ENCODE measurements around the gene KIF1C.

KIF1C gene

DNA sequence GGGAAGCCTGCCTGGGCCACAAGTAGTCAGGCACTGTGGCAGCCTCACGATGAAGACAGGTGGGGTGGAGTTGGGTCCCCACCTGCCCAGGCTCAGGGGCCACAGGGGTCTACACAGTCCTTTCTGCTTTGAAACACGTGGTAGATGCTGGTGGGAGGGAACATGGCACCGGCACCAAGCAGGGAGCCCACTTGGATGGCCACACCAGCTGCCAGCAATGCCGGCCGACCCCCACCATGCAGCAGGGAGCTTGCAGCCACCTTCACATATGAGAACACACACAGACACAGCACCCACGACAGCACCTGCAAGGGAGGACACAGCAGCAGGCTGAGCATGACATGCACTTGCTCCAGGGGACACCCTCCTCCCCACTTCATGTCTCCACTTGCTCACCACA is 35.1 kb downstream of the KIF1C start:
- H3K36me3 ChIP-seq (ENCODE audit: control insufficient read depth, insufficient read depth, low read length), result no peaks in the 10 kb centered on the region
- H3K27ac ChIP-seq (ENCODE audit: low read depth, low read length), result no peak overlapping the region
- no peaks in the 10 kb centered on the region for H3K9me3 ChIP-seq (ENCODE audit: control insufficient read depth, insufficient read depth, low read length)
- H3K9ac ChIP-seq (ENCODE audit: low read depth, low read length), result no peak overlapping the region
- H3K4me1 ChIP-seq (ENCODE audit: control insufficient read depth, insufficient read depth, low read length), result no peaks in the 10 kb centered on the region
- no peaks in the 10 kb centered on the region for H3K27me3 ChIP-seq (ENCODE audit: control insufficient read depth, insufficient read depth, low read length)
- H3K4me3 ChIP-seq (ENCODE audit: low read depth, low read length), result no peak overlapping the region

DNA sequence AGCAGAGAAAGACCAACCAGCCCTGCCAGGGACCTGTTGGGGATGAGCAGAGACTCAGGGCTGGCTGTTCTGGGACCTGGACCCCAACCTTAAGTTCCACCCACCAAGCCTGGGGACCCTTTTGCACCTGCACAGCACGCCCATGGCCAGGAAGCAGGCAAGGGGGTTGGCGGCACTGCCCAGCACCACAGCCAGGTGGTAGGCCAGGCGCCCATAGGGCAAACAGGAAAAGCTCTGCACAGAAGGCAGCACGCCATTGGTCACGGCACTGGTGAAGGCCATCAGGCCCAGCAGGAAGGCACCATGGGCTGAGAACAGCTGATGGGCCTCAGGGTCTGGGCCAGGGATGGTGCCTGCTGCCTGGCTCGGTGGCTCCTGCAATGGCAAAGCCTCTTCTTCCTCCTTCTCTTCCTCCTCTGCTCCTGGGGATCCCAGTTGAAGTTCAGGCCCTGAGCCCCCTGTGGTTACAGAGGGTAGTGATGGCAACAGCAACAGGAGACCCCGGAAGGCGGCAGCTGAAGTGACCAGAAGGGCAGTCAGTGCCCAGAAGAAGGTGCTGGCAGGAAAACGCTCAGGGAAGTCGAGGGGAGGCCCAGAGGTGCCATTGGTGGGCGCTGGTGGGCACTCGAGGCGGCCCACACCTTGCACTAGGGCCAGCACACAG is 35.7 kb downstream of the KIF1C start:
- Histone ChIP-seq H3K9ac (ENCODE audit: low read depth, low read length) (no peak overlapping the region), H3K4me3 (ENCODE audit: low read depth, low read length) (no peak overlapping the region), H3K36me3 (ENCODE audit: control insufficient read depth, insufficient read depth, low read length) (no peaks in the 10 kb centered on the region), H3K4me1 (ENCODE audit: control insufficient read depth, insufficient read depth, low read length) (no peaks in the 10 kb centered on the region), H3K27me3 (ENCODE audit: control insufficient read depth, insufficient read depth, low read length) (no peaks in the 10 kb centered on the region), H3K27ac (ENCODE audit: low read depth, low read length) (no peak overlapping the region), H3K9me3 (ENCODE audit: control insufficient read depth, insufficient read depth, low read length) (no peaks in the 10 kb centered on the region)

DNA sequence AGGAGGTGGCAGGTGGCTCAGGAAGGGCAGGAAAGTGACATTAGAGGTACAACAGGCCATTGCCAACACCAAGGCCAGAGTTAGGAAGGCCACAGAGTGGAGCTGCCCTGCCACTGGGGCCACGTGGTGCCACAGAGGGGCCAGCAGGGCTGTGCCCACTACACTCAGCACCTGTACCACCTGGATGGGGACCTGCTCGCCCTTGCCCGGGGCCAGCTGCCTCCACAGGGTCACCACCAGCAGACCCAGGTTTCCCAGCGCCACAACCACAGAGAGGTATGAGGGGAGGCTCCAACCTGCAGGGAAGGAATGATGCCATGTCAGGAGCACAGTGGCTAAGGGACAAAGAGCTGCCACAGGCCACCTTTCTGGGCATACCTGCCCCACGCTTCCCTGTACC is 36.3 kb downstream of the KIF1C start:
- Histone ChIP-seq H3K4me1 (ENCODE audit: control insufficient read depth, insufficient read depth, low read length) (no peaks in the 10 kb centered on the region), H3K9ac (ENCODE audit: low read depth, low read length) (no peak overlapping the region)

DNA sequence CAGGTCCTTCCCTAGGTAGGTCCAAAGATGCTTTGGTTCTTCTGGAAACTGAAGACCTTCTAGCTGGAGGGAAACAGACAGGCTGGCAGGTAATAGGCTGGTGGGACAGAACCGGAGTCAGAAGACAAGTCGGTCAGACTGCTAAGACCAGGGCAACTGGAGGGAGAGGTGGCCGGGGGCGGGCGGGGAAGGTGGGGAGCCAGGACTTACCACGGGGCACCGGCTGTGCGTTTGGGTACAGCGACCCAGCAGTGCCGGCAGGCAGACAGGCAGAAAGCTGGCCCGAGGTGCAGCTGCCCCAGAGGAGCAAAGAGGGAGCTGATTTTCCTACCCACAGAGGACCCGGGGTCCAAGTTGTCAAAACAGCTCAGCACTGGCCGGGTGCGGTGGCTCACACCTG is 36.9 kb downstream of the KIF1C start:
- no peaks in the 10 kb centered on the region for H3K4me1 ChIP-seq (ENCODE audit: control insufficient read depth, insufficient read depth, low read length)
- no peak overlapping the region for H3K4me3 ChIP-seq (ENCODE audit: low read depth, low read length)
- H3K27me3 ChIP-seq (ENCODE audit: control insufficient read depth, insufficient read depth, low read length), result no peaks in the 10 kb centered on the region
- no peak overlapping the region for H3K27ac ChIP-seq (ENCODE audit: low read depth, low read length)
- no peaks in the 10 kb centered on the region for H3K36me3 ChIP-seq (ENCODE audit: control insufficient read depth, insufficient read depth, low read length)
- H3K9me3 ChIP-seq (ENCODE audit: control insufficient read depth, insufficient read depth, low read length), result no peaks in the 10 kb centered on the region
- H3K9ac ChIP-seq (ENCODE audit: low read depth, low read length), result no peak overlapping the region

More for the DNA sequence above, 36.3 kb downstream of the KIF1C start:
- Histone ChIP-seq H3K27ac (ENCODE audit: low read depth, low read length) (no peak overlapping the region), H3K36me3 (ENCODE audit: control insufficient read depth, insufficient read depth, low read length) (no peaks in the 10 kb centered on the region), H3K27me3 (ENCODE audit: control insufficient read depth, insufficient read depth, low read length) (no peaks in the 10 kb centered on the region), H3K9me3 (ENCODE audit: control insufficient read depth, insufficient read depth, low read length) (no peaks in the 10 kb centered on the region), H3K4me3 (ENCODE audit: low read depth, low read length) (no peak overlapping the region)

DNA sequence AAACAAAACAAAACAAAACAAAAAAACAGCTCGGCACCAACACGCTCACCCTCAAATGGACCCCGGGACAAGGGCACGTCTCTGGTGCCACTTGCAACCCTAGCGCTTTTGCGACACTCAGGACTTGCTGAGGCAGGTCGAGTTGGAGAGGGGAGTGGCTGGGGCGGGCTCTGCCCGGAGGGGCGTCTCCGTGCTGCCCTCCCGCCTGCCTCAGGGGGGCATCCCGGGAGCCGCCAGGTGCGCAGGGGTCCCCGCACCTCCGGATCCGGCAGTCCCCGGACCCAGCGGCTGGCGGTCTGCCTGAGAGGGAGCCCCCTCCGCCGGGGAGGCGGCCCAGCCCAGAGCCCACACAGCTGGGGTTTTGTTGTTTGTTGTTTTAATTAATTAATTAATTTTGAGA is 37.6 kb downstream of the KIF1C start, which contains the start of gene SLC52A1:
Gene SLC52A1, minus strand, starts transcription at position 112 of the 400 bp plus-strand sequence. CDS start 820 bp downstream, outside the sequence.
- H3K27ac ChIP-seq (ENCODE audit: low read depth, low read length), result no peak within 1 kb of the TSS
- H3K4me3 ChIP-seq (ENCODE audit: low read depth, low read length), result peak within 1 kb of the TSS; percentile 40
- no peaks in the 10 kb centered on the region for H3K4me1 ChIP-seq (ENCODE audit: control insufficient read depth, insufficient read depth, low read length)
- no peak within 1 kb of the TSS for H3K9ac ChIP-seq (ENCODE audit: low read depth, low read length)
- no peaks in the 10 kb centered on the region for H3K36me3 ChIP-seq (ENCODE audit: control insufficient read depth, insufficient read depth, low read length)
- H3K9me3 ChIP-seq (ENCODE audit: control insufficient read depth, insufficient read depth, low read length), result no peaks in the 10 kb centered on the region
- no peaks in the 10 kb centered on the region for H3K27me3 ChIP-seq (ENCODE audit: control insufficient read depth, insufficient read depth, low read length)

DNA sequence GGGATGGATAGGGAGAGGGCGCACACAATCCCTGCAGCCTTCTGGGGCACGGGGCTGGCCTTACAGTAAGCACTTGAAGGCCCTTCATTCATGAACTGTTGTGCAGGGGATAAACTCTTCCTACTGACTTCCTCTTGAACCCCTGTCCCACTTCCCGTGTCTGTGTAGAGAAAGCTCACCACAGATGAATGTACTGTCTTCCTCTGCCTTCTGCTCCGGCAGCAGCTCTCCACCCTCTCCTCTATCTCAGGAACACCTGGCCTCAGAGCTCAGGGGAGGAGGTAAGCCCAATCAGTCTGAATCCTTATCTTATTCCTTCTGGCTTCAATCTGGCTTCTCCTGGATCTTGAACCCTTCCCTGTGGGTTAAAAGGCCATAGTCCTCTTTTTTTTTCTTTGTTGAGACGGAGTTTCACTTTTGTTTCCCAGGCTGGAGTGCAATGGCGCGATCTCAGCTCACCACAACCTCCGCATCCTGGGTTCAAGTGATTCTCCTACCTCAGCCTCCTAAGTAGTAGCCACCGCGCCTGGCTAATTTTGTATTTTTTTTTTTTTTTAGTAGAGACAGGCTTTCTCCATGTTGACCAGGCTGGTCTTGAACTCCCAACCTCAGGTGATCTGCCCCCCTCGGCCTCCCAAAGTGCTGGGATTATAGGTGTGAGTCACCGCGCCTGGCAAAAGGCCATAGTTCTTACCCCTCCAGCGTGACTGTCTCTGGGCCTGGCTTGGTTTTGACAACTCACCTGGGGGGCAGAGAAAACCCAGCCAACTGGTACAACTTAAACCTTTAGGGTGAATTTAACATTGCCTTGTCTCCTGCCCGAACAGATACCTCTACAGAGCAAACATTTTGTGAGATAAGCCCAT is 44.6 kb downstream of the KIF1C start:
- Histone ChIP-seq H3K27ac (ENCODE audit: low read depth, low read length) (no peak overlapping the region), H3K9me3 (ENCODE audit: control insufficient read depth, insufficient read depth, low read length) (no peaks in the 10 kb centered on the region), H3K4me3 (ENCODE audit: low read depth, low read length) (no peak overlapping the region), H3K4me1 (ENCODE audit: control insufficient read depth, insufficient read depth, low read length) (no peaks in the 10 kb centered on the region), H3K27me3 (ENCODE audit: control insufficient read depth, insufficient read depth, low read length) (no peaks in the 10 kb centered on the region), H3K9ac (ENCODE audit: low read depth, low read length) (no peak overlapping the region), H3K36me3 (ENCODE audit: control insufficient read depth, insufficient read depth, low read length) (no peaks in the 10 kb centered on the region)

DNA sequence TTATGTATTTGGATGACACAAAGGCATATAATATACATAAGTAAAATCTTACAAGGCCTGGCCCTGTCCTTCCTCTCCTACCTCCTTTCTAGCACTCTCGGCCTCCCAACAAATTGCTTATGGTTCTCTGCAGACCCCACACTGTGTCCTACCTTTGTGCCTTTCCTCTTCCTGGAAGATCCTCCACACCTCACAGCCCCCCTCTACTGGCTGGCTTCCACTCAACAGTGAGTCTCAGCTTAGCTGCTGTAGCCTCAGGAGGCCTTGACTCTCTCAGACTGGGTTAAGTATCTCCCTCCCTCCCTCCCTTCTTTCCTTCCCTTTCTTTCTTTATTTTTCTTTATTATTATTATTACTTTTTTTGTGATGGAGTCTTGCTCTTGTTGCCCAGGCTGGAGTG is 45.8 kb downstream of the KIF1C start:
- H3K36me3 ChIP-seq (ENCODE audit: control insufficient read depth, insufficient read depth, low read length), result no peaks in the 10 kb centered on the region
- no peaks in the 10 kb centered on the region for H3K4me1 ChIP-seq (ENCODE audit: control insufficient read depth, insufficient read depth, low read length)
- no peak overlapping the region for H3K27ac ChIP-seq (ENCODE audit: low read depth, low read length)
- no peaks in the 10 kb centered on the region for H3K27me3 ChIP-seq (ENCODE audit: control insufficient read depth, insufficient read depth, low read length)
- no peak overlapping the region for H3K4me3 ChIP-seq (ENCODE audit: low read depth, low read length)
- H3K9ac ChIP-seq (ENCODE audit: low read depth, low read length), result no peak overlapping the region
- H3K9me3 ChIP-seq (ENCODE audit: control insufficient read depth, insufficient read depth, low read length), result no peaks in the 10 kb centered on the region

DNA sequence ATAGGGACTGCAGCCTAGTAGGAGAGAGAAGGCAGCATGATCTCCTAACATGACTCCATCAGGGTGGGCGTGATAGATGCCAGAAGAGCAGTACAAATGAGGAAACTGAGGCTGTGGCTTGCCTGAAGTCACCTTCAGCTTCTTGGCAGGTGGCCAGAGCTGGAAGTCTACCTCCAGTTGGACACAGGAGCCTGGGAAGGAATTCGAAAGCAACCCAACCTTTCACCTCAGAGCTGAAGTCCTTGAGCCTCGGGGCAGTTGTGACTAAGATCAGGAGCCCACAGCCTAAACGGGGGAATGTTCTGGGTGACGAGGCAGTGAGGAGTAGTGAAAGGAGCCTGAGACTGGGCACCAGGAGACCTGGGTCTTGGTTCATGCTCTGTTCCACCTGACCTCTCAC is 46.9 kb downstream of the KIF1C start:
- Histone ChIP-seq H3K9me3 (ENCODE audit: control insufficient read depth, insufficient read depth, low read length) (no peaks in the 10 kb centered on the region), H3K4me1 (ENCODE audit: control insufficient read depth, insufficient read depth, low read length) (no peaks in the 10 kb centered on the region), H3K27me3 (ENCODE audit: control insufficient read depth, insufficient read depth, low read length) (no peaks in the 10 kb centered on the region), H3K4me3 (ENCODE audit: low read depth, low read length) (no peak overlapping the region), H3K27ac (ENCODE audit: low read depth, low read length) (no peak overlapping the region), H3K36me3 (ENCODE audit: control insufficient read depth, insufficient read depth, low read length) (no peaks in the 10 kb centered on the region), H3K9ac (ENCODE audit: low read depth, low read length) (no peak overlapping the region)

DNA sequence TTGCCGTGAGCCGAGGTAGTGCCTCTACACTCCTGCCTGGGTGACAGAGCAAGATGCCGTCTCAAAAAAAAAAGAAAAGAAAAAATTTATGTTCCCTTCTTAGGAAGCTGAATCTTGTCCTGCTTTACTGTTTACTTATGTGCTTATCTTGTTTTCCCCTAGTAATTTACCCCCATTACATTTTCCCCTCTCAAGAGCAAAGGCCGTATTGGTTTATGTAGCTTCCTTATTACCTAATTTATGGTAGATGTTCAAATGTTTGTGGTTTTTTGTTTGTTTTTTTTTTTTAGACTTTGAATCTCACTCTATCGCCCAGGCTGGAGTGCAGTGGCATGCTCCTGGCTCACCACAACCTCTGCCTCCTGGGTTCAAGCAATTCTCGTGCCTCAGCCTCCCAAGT is 47.7 kb downstream of the KIF1C start:
- Histone ChIP-seq H3K4me1 (ENCODE audit: control insufficient read depth, insufficient read depth, low read length) (no peaks in the 10 kb centered on the region), H3K27me3 (ENCODE audit: control insufficient read depth, insufficient read depth, low read length) (no peaks in the 10 kb centered on the region), H3K9me3 (ENCODE audit: control insufficient read depth, insufficient read depth, low read length) (no peaks in the 10 kb centered on the region), H3K4me3 (ENCODE audit: low read depth, low read length) (no peak overlapping the region), H3K27ac (ENCODE audit: low read depth, low read length) (no peak overlapping the region), H3K9ac (ENCODE audit: low read depth, low read length) (no peak overlapping the region), H3K36me3 (ENCODE audit: control insufficient read depth, insufficient read depth, low read length) (no peaks in the 10 kb centered on the region)

DNA sequence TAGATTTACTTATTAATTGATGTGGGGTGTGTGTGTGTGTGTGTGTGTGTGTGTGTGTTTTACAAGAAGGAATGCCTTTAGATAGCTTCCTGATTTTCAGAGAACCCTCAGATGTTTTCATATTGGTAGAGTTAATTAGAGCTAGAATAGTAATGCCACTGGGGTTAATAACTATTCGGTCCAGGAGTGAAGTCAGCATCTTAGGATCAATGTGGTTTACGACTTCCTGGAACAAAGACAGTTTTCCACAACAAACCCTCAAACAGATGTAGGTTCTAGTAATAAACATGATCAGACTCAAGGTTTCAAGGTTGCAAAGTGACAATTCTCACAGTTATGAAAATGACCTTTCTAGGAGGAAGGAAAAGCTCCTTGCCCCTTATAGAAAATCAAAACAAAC is 49.7 kb downstream of the KIF1C start:
- H3K27ac ChIP-seq (ENCODE audit: low read depth, low read length), result no peak overlapping the region
- no peaks in the 10 kb centered on the region for H3K27me3 ChIP-seq (ENCODE audit: control insufficient read depth, insufficient read depth, low read length)
- H3K9me3 ChIP-seq (ENCODE audit: control insufficient read depth, insufficient read depth, low read length), result no peaks in the 10 kb centered on the region
- H3K9ac ChIP-seq (ENCODE audit: low read depth, low read length), result no peak overlapping the region
- no peak overlapping the region for H3K4me3 ChIP-seq (ENCODE audit: low read depth, low read length)
- H3K36me3 ChIP-seq (ENCODE audit: control insufficient read depth, insufficient read depth, low read length), result no peaks in the 10 kb centered on the region
- no peaks in the 10 kb centered on the region for H3K4me1 ChIP-seq (ENCODE audit: control insufficient read depth, insufficient read depth, low read length)

DNA sequence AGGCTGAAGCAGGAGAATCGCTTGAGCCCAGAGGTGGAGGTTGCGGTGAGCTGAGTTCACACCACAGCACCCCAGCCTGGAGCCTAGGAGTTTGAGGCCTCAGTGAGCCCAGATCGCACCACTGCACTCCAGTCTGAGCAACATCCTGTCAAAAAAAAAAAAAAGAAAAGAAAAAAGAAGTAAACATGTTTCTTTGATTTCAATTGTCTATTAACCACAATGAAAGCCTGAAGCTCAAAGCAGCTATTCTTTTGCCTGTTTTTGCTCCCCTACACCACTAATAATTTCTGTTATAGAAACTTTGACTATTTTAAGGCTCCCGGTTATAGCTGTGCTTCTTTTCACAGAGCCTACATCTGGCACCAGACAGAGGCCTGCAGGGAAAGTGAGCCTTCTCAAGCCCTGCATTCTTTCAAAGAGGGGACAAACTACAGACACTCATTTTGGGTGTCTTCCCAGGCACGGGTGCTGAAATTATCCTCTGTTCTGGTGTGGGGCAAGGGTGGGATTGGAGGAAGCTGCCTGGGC is 51.6 kb downstream of the KIF1C start:
- H3K4me3 ChIP-seq (ENCODE audit: low read depth, low read length), result no peak overlapping the region
- no peaks in the 10 kb centered on the region for H3K27me3 ChIP-seq (ENCODE audit: control insufficient read depth, insufficient read depth, low read length)
- H3K27ac ChIP-seq (ENCODE audit: low read depth, low read length), result no peak overlapping the region
- no peaks in the 10 kb centered on the region for H3K4me1 ChIP-seq (ENCODE audit: control insufficient read depth, insufficient read depth, low read length)
- H3K36me3 ChIP-seq (ENCODE audit: control insufficient read depth, insufficient read depth, low read length), result no peaks in the 10 kb centered on the region
- no peaks in the 10 kb centered on the region for H3K9me3 ChIP-seq (ENCODE audit: control insufficient read depth, insufficient read depth, low read length)
- H3K9ac ChIP-seq (ENCODE audit: low read depth, low read length), result no peak overlapping the region
